ENCODE data around the gene SUMO3. TPM values are rescaled to one million over a fixed set of nuclear protein-coding genes. Genes with fewer than 3 reads are reported as not detected.
A peak's percentile ranks its signal among the peaks of the same experiment; 100 is the strongest.

SUMO3 gene
- total RNA-seq, 1 experiment from 2014 or later, result 82.9 TPM

DNA sequence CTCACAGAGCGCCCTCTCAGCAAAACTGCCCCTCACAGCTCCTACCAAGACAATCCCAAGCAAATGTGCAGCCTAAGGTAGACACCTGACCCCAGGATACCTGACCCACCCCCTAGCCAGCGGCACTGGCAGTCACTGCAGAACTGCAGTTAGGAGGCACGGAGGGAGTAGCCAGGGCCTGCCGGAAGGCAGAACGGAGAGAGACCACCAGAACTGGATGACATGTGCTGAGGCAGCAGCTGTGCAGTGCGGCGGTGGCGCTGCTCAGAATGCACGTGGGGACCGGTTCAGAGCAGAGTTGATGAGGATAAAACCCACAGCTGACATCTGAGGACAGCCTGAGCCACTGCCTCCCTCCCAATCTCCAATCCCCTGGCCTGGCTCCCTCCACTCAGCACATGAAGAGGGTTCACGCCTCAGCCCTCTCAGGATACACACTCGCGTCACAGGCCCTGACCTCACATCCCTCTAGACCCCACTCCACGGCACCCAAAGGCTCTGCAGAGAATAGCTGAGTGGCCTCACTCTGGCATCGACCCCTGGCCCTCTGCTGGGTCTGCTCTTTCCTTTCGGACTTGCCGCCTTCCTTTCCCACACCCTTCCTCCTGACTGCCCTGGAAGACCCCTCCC lies 45.9 kb downstream of the SUMO3 start:
- H3K14ac ChIP-seq (ENCODE audit: insufficient read depth, low read length), result no peak overlapping the region; the same call in 1 of the 2 replicates
- TF ChIP-seq, protein P1, sequence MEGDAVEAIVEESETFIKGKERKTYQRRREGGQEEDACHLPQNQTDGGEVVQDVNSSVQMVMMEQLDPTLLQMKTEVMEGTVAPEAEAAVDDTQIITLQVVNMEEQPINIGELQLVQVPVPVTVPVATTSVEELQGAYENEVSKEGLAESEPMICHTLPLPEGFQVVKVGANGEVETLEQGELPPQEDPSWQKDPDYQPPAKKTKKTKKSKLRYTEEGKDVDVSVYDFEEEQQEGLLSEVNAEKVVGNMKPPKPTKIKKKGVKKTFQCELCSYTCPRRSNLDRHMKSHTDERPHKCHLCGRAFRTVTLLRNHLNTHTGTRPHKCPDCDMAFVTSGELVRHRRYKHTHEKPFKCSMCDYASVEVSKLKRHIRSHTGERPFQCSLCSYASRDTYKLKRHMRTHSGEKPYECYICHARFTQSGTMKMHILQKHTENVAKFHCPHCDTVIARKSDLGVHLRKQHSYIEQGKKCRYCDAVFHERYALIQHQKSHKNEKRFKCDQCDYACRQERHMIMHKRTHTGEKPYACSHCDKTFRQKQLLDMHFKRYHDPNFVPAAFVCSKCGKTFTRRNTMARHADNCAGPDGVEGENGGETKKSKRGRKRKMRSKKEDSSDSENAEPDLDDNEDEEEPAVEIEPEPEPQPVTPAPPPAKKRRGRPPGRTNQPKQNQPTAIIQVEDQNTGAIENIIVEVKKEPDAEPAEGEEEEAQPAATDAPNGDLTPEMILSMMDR (conservative IDR thresholded peaks at IDR 0.05), result no peak
- H2AK5ac ChIP-seq (ENCODE audit: insufficient read length, low read length), result no peak overlapping the region
- no peaks in the 10 kb centered on the region for H4K20me1 ChIP-seq (ENCODE audit: control insufficient read depth, insufficient read depth, insufficient read length)
- WGBS (ENCODE audit: extremely low coverage, insufficient read length, low lambda C conversion rate), result no CpG with 5 or more reads among the region's 17 CpGs
- no peak overlapping the region for H4K5ac ChIP-seq (ENCODE audit: insufficient read length, low read depth, low read length)
- H2BK12ac ChIP-seq (ENCODE audit: insufficient read length, low read depth, low read length), result no peak overlapping the region
- no peak overlapping the region for H3K23ac ChIP-seq (ENCODE audit: insufficient read length, low read depth, low read length)
- no peak overlapping the region for H2AFZ ChIP-seq (ENCODE audit: low read length)
- Mint-ChIP-seq H3K4me1 (peaks cover 22 to 28% of the 10 kb centered on the region in 2 experiments), H3K4me3 (no peak overlapping the region), H3K27me3 (ENCODE audit: low read depth) (no peaks in the 10 kb centered on the region), H3K36me3 (ENCODE audit: insufficient read depth in 1 of 3, low read depth in 3 of 3) (peaks cover 37 to 72% (median 62%) of the 10 kb centered on the region in 3 experiments), H3K9me3 (no peaks in the 10 kb centered on the region), H3K27ac (peak overlapping the region in 2 of 3 experiments; percentile 61 to 92; a peak in 3 of 7 replicates)
- DNase-seq, result peak; percentile 20
- no peaks in the 10 kb centered on the region for H3K9me3 ChIP-seq (ENCODE audit: control insufficient read depth, low read depth, low read length)
- H3K79me2 ChIP-seq (ENCODE audit: insufficient read depth, low read length), result no peaks in the 10 kb centered on the region
- no peak overlapping the region for H4K8ac ChIP-seq (replicated peaks; ENCODE audit: insufficient read length, low read depth, low read length)
- H2BK120ac ChIP-seq (ENCODE audit: low read depth, low read length, poor library complexity, severe bottlenecking), result no peak overlapping the region
- no peak overlapping the region for H3T11ph ChIP-seq (ENCODE audit: low read length)
- H3K4me2 ChIP-seq (ENCODE audit: insufficient read depth, insufficient read length, low read length), result no peak overlapping the region
- no peaks in the 10 kb centered on the region for H3K79me1 ChIP-seq (ENCODE audit: insufficient read depth, low read depth, low read length, poor library complexity, severe bottlenecking)
- no peak overlapping the region for H3K4ac ChIP-seq (ENCODE audit: low read depth, low read length)
- no peak overlapping the region for H2BK20ac ChIP-seq (ENCODE audit: low read depth, low read length, poor library complexity, severe bottlenecking)
- H3K23me2 ChIP-seq (ENCODE audit: insufficient read length, low read depth, low read length, poor library complexity, severe bottlenecking), result no peaks in the 10 kb centered on the region
- H3K27ac ChIP-seq (ENCODE audit: insufficient read length, low read depth, low read length), result no peak overlapping the region
- no peak overlapping the region for H3K18ac ChIP-seq (ENCODE audit: insufficient read length, low read depth, low read length)
- no peak overlapping the region for H3K56ac ChIP-seq (ENCODE audit: insufficient read length, low read depth, low read length)
- H4K91ac ChIP-seq (ENCODE audit: insufficient read length, low read depth, low read length), result no peak overlapping the region
- H2BK15ac ChIP-seq (ENCODE audit: low read depth, low read length), result no peak overlapping the region
- no peaks in the 10 kb centered on the region; the same call in 1 of the 2 replicates for H3K4me1 ChIP-seq (ENCODE audit: insufficient read depth, low read length)
- H2BK5ac ChIP-seq (ENCODE audit: insufficient read length, low read length), result no peak overlapping the region
- no peak overlapping the region for H3K9ac ChIP-seq (ENCODE audit: extremely low read depth, insufficient read length, low read length)
- H3K27me3 ChIP-seq (ENCODE audit: insufficient read depth, low read length), result no peaks in the 10 kb centered on the region
